HG03521 (cell line): ENCODE measurements around the gene DDT.
"Not testable (repeated sequence)": the region's sequence is repeated elsewhere in the genome, so short reads cannot be mapped to it uniquely, and the experiment has no call there.

Source experiments
- ATAC-seq: cut with Tn5 transposase; IDR thresholded peaks from one replicate; pipeline ENCODE4 v1.9.1; 2021; ENCODE audit warnings: mild to moderate bottlenecking, moderate library complexity; ENCODE audit not compliant: unreplicated experiment

Gene DDT

GRCh38 chr22:23993080-23993479 is 18.8 kb upstream of the DDT start:
- ATAC-seq, result not testable (repeated sequence)

- ATAC-seq, result not testable (repeated sequence)
These were observed 15.5 kb upstream of the DDT start for GRCh38 chr22:23989583-23990244.

GRCh38 chr22:23986538-23987178 is 12.4 kb upstream of the DDT start:
- ATAC-seq, result not testable (repeated sequence)

- ATAC-seq, result not testable (repeated sequence)
These were observed 11.8 kb upstream of the DDT start for GRCh38 chr22:23986089-23986488.

GRCh38 chr22:23984430-23984829 is 10.2 kb upstream of the DDT start:
- no peak for ATAC-seq

- not testable (repeated sequence) for ATAC-seq
These were observed 6.3 kb upstream of the DDT start for GRCh38 chr22:23980567-23980966.

GRCh38 chr22:23979557-23980240 is 5.5 kb upstream of the DDT start, which contains the start of gene GSTT2:
Gene GSTT2, plus strand, starts transcription at chr22:23980134.
- not testable (repeated sequence) for ATAC-seq

GRCh38 chr22:23977304-23977703 is 3.1 kb upstream of the DDT start:
- ATAC-seq, result not testable (repeated sequence)

- peak; percentile 16 for ATAC-seq
These were observed 653 bp upstream of the DDT start for GRCh38 chr22:23974836-23975352.

- ATAC-seq, result not testable (repeated sequence)
These were observed 2.3 kb downstream of the DDT start for GRCh38 chr22:23971927-23972326.

GRCh38 chr22:23970816-23971486 is 3.3 kb downstream of the DDT start:
- no peak for ATAC-seq

GRCh38 chr22:23970201-23970641 is 4.0 kb downstream of the DDT start:
- no peak for ATAC-seq

GRCh38 chr22:23969071-23969470 is 5.2 kb downstream of the DDT start:
- no peak for ATAC-seq

- peak; percentile 90 for ATAC-seq
These were observed 7.7 kb downstream of the DDT start, which contains the start of gene DDTL for GRCh38 chr22:23966568-23966967. Gene DDTL, plus strand, starts transcription at chr22:23966888. Its CDS starts 27 bp downstream, at chr22:23966915.

GRCh38 chr22:23966094-23966493 is 8.1 kb downstream of the DDT start:
- peak; percentile 30 for ATAC-seq

- ATAC-seq, result not testable (repeated sequence)
These were observed 13.0 kb downstream of the DDT start, which contains the start of gene GSTT2B for GRCh38 chr22:23961084-23961771. Gene GSTT2B, minus strand, starts transcription at chr22:23961195. Its CDS starts 64 bp downstream, at chr22:23961131.

GRCh38 chr22:23956301-23956900 is 17.8 kb downstream of the DDT start:
- not testable (repeated sequence) for ATAC-seq

- ATAC-seq, result not testable (repeated sequence)
These were observed 18.4 kb downstream of the DDT start for GRCh38 chr22:23955886-23956285.

- ATAC-seq, result not testable (repeated sequence)
These were observed 19.3 kb downstream of the DDT start for GRCh38 chr22:23954991-23955305.
